Keratinocyte (primary cell): ENCODE measurements around the gene GTF3A. TPM values are rescaled to one million over a fixed set of nuclear protein-coding genes. Genes with fewer than 3 reads are reported as not detected.

ENCODE experiments used
- DNase-seq: peaks from one replicate; pipeline ENCODE4 v3.0.0-alpha.2; 2011; ENCODE audit warnings: low read depth, missing footprints, low spot score
- FAIRE-seq: peaks from 2 replicates; lab custom pipeline; 2011; peaks lifted over from hg19 to GRCh38; lab: Jason Lieb, UNC
- H2AFZ ChIP-seq: 2 replicates; pipeline ENCODE4 v1.6.0; 2012; ENCODE audit warnings: low read length, control low read depth, inconsistent platforms; ENCODE audit not compliant: control insufficient read depth
- H3K27ac ChIP-seq: 2 replicates; pipeline ENCODE4 v1.5.1; 2011; ENCODE audit warnings: low read length; ENCODE audit not compliant: control insufficient read depth, insufficient read depth
- H3K27me3 ChIP-seq: 3 replicates; pipeline ENCODE4 v1.6.0; 2011; ENCODE audit warnings: low read length; ENCODE audit not compliant: control insufficient read depth, insufficient read depth; ENCODE audit errors: extremely low read depth
- H3K36me3 ChIP-seq, 2 experiments: 2 replicates in 1 of 2; 3 replicates in 1 of 2; pipeline ENCODE4 v1.5.1; 2011; ENCODE audit warnings: low read length in 2 of 2, mild to moderate bottlenecking in 1 of 2; ENCODE audit not compliant: control insufficient read depth in 2 of 2, insufficient read depth in 2 of 2; ENCODE audit errors: extremely low read depth in 1 of 2
- H3K4me1 ChIP-seq: 3 replicates; pipeline ENCODE4 v1.5.1; 2011; ENCODE audit warnings: low read length; ENCODE audit not compliant: control insufficient read depth, insufficient read depth; ENCODE audit errors: extremely low read depth
- H3K4me2 ChIP-seq: 3 replicates; pipeline ENCODE4 v1.6.0; 2011; ENCODE audit warnings: low read depth, low read length; ENCODE audit not compliant: control insufficient read depth, insufficient read depth; ENCODE audit errors: extremely low read depth
- H3K4me3 ChIP-seq, 3 experiments: fragments of 200-600 bp in 1 of 3; sonication (generic) in 1 of 3; 2 replicates in 2 of 3; 3 replicates in 1 of 3; pipeline ENCODE4 v1.5.1; 2011 to 2016; ENCODE audit warnings: low read length in 3 of 3, mild to moderate bottlenecking in 3 of 3, control low read depth in 2 of 3, inconsistent platforms in 1 of 3, low read depth in 1 of 3, mixed read lengths in 1 of 3, mixed run types in 1 of 3, moderate library complexity in 1 of 3; ENCODE audit not compliant: control insufficient read depth in 2 of 3, insufficient read depth in 2 of 3; ENCODE audit errors: extremely low read depth in 1 of 3
- H3K79me2 ChIP-seq: 2 replicates; pipeline ENCODE4 v1.6.0; 2012; ENCODE audit warnings: low read length; ENCODE audit not compliant: control insufficient read depth, insufficient read depth
- H3K9ac ChIP-seq: 3 replicates; pipeline ENCODE4 v1.6.0; 2011; ENCODE audit warnings: low read length; ENCODE audit not compliant: control insufficient read depth, insufficient read depth; ENCODE audit errors: extremely low read depth
- H3K9me1 ChIP-seq: 3 replicates; pipeline ENCODE4 v1.6.0; 2011; ENCODE audit warnings: low read length; ENCODE audit not compliant: control insufficient read depth, insufficient read depth; ENCODE audit errors: extremely low read depth
- H3K9me3 ChIP-seq: 2 replicates; pipeline ENCODE4 v1.5.1; 2012; ENCODE audit warnings: low read depth, low read length; ENCODE audit not compliant: control insufficient read depth
- H4K20me1 ChIP-seq: 3 replicates; pipeline ENCODE4 v1.6.0; 2011; ENCODE audit warnings: low read length; ENCODE audit not compliant: control insufficient read depth, insufficient read depth; ENCODE audit errors: extremely low read depth
- EZH2 ChIP-seq: IDR thresholded peaks from one replicate; pipeline ENCODE4 v1.6.1; 2012; ENCODE audit warnings: inconsistent platforms, mild to moderate bottlenecking, low read length, moderate library complexity
- dilution Hi-C: fragments of 300-500 bp; cut with MboI; formaldehyde crosslinking; loops from one replicate; pipeline ENCODE4 v1.7.0; 2020; ENCODE audit warnings: low sequenced_read_pairs; ENCODE audit not compliant: extremely low pct_ligation_motif_present
- polyA plus RNA-seq, 5 experiments: library from polyadenylated mRNA; depleted of rRNA in 3 of 5; stranded (reverse) in 3 of 5; stranded (forward) in 1 of 5; unstranded in 1 of 5; fragments of >200 nt; gene quantifications; 1 replicate in 1 of 5; 2 replicates in 3 of 5; 3 replicates in 1 of 5; pipeline versions ENCODE4 v1.2.1 to v1.2.3, GENCODE V29; 2011 to 2012; ENCODE audit warnings: missing spikeins in 2 of 5, low read depth in 1 of 5, low replicate concordance in 1 of 5
- TF ChIP-seq, protein P1 (sequence below), 3 experiments: IDR thresholded peaks in 1 of 3; conservative IDR thresholded peaks in 1 of 3; optimal IDR thresholded peaks in 1 of 3; 2 replicates in 2 of 3; 3 replicates in 1 of 3; pipeline versions ENCODE3 to v1.5.1; 2011; ENCODE audit warnings: low read length in 3 of 3, mild to moderate bottlenecking in 3 of 3, moderate library complexity in 2 of 3, control low read depth in 1 of 3, inconsistent platforms in 1 of 3; ENCODE audit not compliant: insufficient read depth in 2 of 3; ENCODE audit errors: extremely low read depth in 1 of 3

The GTF3A gene
- polyA plus RNA-seq, 1 donor (not counting 4 experiments of a cell fraction or from before 2014, with no cell fraction given): 97.8 TPM

DNA sequence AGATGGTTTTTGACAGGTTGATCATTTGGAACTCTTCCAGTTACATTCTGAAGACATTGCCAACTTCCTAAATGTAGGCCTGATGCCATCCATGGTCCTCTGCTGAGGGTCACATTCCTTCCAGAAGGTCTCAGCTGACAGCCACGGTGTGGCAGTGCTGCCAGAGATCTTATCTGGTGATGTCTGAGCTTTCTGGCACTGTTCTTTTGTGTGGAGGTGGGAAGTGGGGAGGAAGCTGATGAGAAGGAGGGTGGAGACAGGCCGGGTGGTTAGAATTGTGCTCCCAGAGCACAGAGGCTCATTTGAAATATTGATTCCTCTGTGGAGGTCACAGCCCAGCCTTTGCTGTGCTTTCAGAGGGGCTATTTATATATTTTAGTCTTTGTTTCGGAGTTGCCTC, 42.1 kb downstream of the GTF3A start:
- DNase-seq: no peak
- no peak overlapping the region for H3K27ac ChIP-seq
- no peak overlapping the region for H3K9ac ChIP-seq
- no peak overlapping the region for H3K4me3 ChIP-seq
- no peak for FAIRE-seq
- dilution Hi-C loops: no loop called here
- H4K20me1 ChIP-seq: no peaks in the 10 kb centered on the region
- no peaks in the 10 kb centered on the region for H3K9me3 ChIP-seq
- H3K4me2 ChIP-seq: no peak overlapping the region
- no peak overlapping the region for H2AFZ ChIP-seq
- no peaks in the 10 kb centered on the region for H3K79me2 ChIP-seq
- no peaks in the 10 kb centered on the region for H3K36me3 ChIP-seq
- TF ChIP-seq, protein P1, sequence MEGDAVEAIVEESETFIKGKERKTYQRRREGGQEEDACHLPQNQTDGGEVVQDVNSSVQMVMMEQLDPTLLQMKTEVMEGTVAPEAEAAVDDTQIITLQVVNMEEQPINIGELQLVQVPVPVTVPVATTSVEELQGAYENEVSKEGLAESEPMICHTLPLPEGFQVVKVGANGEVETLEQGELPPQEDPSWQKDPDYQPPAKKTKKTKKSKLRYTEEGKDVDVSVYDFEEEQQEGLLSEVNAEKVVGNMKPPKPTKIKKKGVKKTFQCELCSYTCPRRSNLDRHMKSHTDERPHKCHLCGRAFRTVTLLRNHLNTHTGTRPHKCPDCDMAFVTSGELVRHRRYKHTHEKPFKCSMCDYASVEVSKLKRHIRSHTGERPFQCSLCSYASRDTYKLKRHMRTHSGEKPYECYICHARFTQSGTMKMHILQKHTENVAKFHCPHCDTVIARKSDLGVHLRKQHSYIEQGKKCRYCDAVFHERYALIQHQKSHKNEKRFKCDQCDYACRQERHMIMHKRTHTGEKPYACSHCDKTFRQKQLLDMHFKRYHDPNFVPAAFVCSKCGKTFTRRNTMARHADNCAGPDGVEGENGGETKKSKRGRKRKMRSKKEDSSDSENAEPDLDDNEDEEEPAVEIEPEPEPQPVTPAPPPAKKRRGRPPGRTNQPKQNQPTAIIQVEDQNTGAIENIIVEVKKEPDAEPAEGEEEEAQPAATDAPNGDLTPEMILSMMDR (optimal IDR thresholded peaks at IDR 0.05 in 1 of 3, IDR thresholded peaks at IDR 0.05 in 1 of 3, conservative IDR thresholded peaks at IDR 0.05 in 1 of 3; ENCODE audit: extremely low read depth in 1 of 3, insufficient read depth in 2 of 3, low read length in 3 of 3): no peak
- TF ChIP-seq EZH2: no peak
- no peaks in the 10 kb centered on the region for H3K4me1 ChIP-seq
- no peaks in the 10 kb centered on the region for H3K27me3 ChIP-seq
- no peaks in the 10 kb centered on the region for H3K9me1 ChIP-seq

DNA sequence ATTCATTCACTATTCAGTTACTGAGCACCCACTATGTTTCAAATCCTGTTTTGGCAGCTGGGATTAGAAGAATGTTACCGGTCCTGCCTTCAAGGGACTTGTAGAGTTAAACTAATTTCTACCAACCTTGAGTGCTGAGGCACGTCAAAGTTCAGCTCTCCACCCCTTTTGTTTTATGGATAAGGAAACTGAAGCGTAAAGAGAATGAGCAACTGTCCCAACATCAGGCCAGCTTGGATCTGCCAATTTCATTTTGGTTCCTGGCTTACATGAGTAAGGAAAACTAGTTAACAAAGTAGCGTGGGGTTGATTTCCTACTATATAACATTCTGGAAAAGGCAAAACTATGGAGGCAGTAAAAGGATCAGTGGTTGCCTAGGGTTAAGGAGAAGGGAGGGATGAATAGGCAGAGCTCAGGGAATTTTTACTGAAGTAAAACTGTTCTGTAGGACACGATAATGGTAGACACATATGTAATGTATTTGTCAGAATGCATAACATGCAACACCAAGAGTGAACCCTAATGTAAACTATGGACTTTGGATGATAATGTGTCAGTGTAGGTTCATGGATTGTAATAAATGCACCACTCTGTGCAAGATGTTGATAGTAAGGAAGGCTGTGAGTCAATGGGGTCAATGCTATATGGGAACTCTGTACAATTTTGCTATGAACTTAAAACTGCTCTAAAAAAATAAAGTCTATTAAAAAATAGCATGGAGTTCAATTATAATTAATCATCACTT, 45.8 kb downstream of the GTF3A start:
- Histone ChIP-seq H3K36me3 (no peaks in the 10 kb centered on the region), H3K4me3 (no peak overlapping the region), H3K4me1 (no peaks in the 10 kb centered on the region), H3K27me3 (no peaks in the 10 kb centered on the region), H3K9ac (no peak overlapping the region), H3K9me3 (no peaks in the 10 kb centered on the region), H2AFZ (no peak overlapping the region), H4K20me1 (no peaks in the 10 kb centered on the region), H3K4me2 (no peak overlapping the region), H3K27ac (no peak overlapping the region), H3K9me1 (no peaks in the 10 kb centered on the region), H3K79me2 (no peaks in the 10 kb centered on the region)
- FAIRE-seq (no peak), DNase-seq (no peak)
- dilution Hi-C loops: no loop called here
- no peak for TF ChIP-seq EZH2
- TF ChIP-seq, protein P1 (optimal IDR thresholded peaks at IDR 0.05 in 1 of 3, IDR thresholded peaks at IDR 0.05 in 1 of 3, conservative IDR thresholded peaks at IDR 0.05 in 1 of 3; ENCODE audit: extremely low read depth in 1 of 3, insufficient read depth in 2 of 3, low read length in 3 of 3): no peak
